Nephron (organoid): ENCODE measurements around the gene PTPRN2.

Experiments used
- H3K27ac Mint-ChIP-seq, 3 experiments: 2 replicates each; pipeline ENCODE4 v1.8.0; 2020; ENCODE audit warnings: mixed read lengths in 3 of 3, mild to moderate bottlenecking in 2 of 3, moderate library complexity in 1 of 3
- H3K27me3 Mint-ChIP-seq: 2 replicates; pipeline ENCODE4 v1.8.0; 2021; ENCODE audit warnings: low read depth, mild to moderate bottlenecking, moderate library complexity, mixed read lengths
- H3K36me3 Mint-ChIP-seq: 2 replicates; pipeline ENCODE4 v1.8.0; 2020; ENCODE audit warnings: low read depth, mixed read lengths
- H3K4me1 Mint-ChIP-seq: 2 replicates; pipeline ENCODE4 v1.8.0; 2020; ENCODE audit warnings: mixed read lengths
- H3K4me3 Mint-ChIP-seq, 3 experiments: 2 replicates each; pipeline ENCODE4 v1.8.0; 2020; ENCODE audit warnings: mild to moderate bottlenecking in 3 of 3, mixed read lengths in 3 of 3, moderate library complexity in 2 of 3
- H3K9me3 Mint-ChIP-seq: 2 replicates; pipeline ENCODE4 v1.8.0; 2020; ENCODE audit warnings: mixed read lengths
- CTCF ChIP-seq, 3 experiments: fragments of 200-600 bp; sonication (generic); IDR thresholded peaks; one replicate each; pipeline ENCODE4 v1.5.0; 2021; ENCODE audit warnings: antibody characterized with exemption in 3 of 3; ENCODE audit not compliant: unreplicated experiment in 3 of 3

PTPRN2 gene

GRCh38 chr7:157679607-157680006 is 908.0 kb downstream of the PTPRN2 start:
- Mint-ChIP-seq H3K4me3 (no peak overlapping the region), H3K4me1 (peaks cover 8% of the 10 kb centered on the region), H3K36me3 (no peaks in the 10 kb centered on the region)

GRCh38 chr7:157678501-157678900 is 909.1 kb downstream of the PTPRN2 start:
- H3K4me3 Mint-ChIP-seq, result no peak overlapping the region
- peaks cover 94% of the 10 kb centered on the region for H3K27me3 Mint-ChIP-seq
- H3K9me3 Mint-ChIP-seq, result no peaks in the 10 kb centered on the region
- H3K4me1 Mint-ChIP-seq, result peaks cover 2% of the 10 kb centered on the region
- no peaks in the 10 kb centered on the region for H3K36me3 Mint-ChIP-seq
- TF ChIP-seq CTCF (IDR thresholded peaks at IDR 0.05; ENCODE audit: unreplicated experiment in 3 of 3), result no peak
- no peak overlapping the region for H3K27ac Mint-ChIP-seq

More at GRCh38 chr7:157679607-157680006, 908.0 kb downstream of the PTPRN2 start:
- Mint-ChIP-seq H3K27ac (no peak overlapping the region), H3K27me3 (peaks cover 93% of the 10 kb centered on the region), H3K9me3 (no peaks in the 10 kb centered on the region)
- TF ChIP-seq CTCF (IDR thresholded peaks at IDR 0.05; ENCODE audit: unreplicated experiment in 3 of 3), result no peak

GRCh38 chr7:157676456-157677255 is 911.0 kb downstream of the PTPRN2 start:
- Mint-ChIP-seq H3K27me3 (peaks cover 91% of the 10 kb centered on the region), H3K4me1 (peaks cover 6% of the 10 kb centered on the region)
- no peak for TF ChIP-seq CTCF (IDR thresholded peaks at IDR 0.05; ENCODE audit: unreplicated experiment in 3 of 3)

GRCh38 chr7:157676001-157676400 is 911.6 kb downstream of the PTPRN2 start:
- Mint-ChIP-seq H3K4me1 (peaks cover 6% of the 10 kb centered on the region), H3K36me3 (no peaks in the 10 kb centered on the region), H3K27me3 (peaks cover 88% of the 10 kb centered on the region), H3K27ac (no peak overlapping the region), H3K4me3 (no peak overlapping the region), H3K9me3 (no peaks in the 10 kb centered on the region)
- no peak for TF ChIP-seq CTCF (IDR thresholded peaks at IDR 0.05; ENCODE audit: unreplicated experiment in 3 of 3)

More at GRCh38 chr7:157676456-157677255, 911.0 kb downstream of the PTPRN2 start:
- Mint-ChIP-seq H3K4me3 (no peak overlapping the region), H3K9me3 (no peaks in the 10 kb centered on the region), H3K36me3 (no peaks in the 10 kb centered on the region), H3K27ac (no peak overlapping the region)

GRCh38 chr7:157675427-157675927 is 912.1 kb downstream of the PTPRN2 start:
- H3K27me3 Mint-ChIP-seq, result peaks cover 88% of the 10 kb centered on the region
- peaks cover 9% of the 10 kb centered on the region for H3K4me1 Mint-ChIP-seq
- H3K9me3 Mint-ChIP-seq, result no peaks in the 10 kb centered on the region
- TF ChIP-seq CTCF (IDR thresholded peaks at IDR 0.05; ENCODE audit: unreplicated experiment in 3 of 3), result no peak
- no peak overlapping the region for H3K4me3 Mint-ChIP-seq
- no peak overlapping the region for H3K27ac Mint-ChIP-seq
- no peaks in the 10 kb centered on the region for H3K36me3 Mint-ChIP-seq
